Peyer's patch (tissue), 4 donors: Measurements from ENCODE around the gene GTF2B. TPM values are rescaled to one million over a fixed set of nuclear protein-coding genes. Genes with fewer than 3 reads are reported as not detected.

ENCODE experiments used
- DNase-seq, 3 donors: peaks; one replicate each; pipeline ENCODE4 v3.0.0-alpha.2; 2017 to 2019
- H3K27ac ChIP-seq, 4 donors: fragments of 200-600 bp; sonication (generic); one replicate each; pipeline ENCODE4 v1.5.1; 2016 to 2019
- H3K27me3 ChIP-seq, 2 donors: fragments of 200-600 bp; sonication (generic); one replicate each; pipeline ENCODE4 v1.5.1; 2019
- H3K36me3 ChIP-seq, 3 donors: fragments of 200-600 bp; sonication (generic); one replicate each; pipeline ENCODE4 v1.5.1; 2016 to 2019
- H3K4me1 ChIP-seq, 4 donors: fragments of 200-600 bp; sonication (generic); one replicate each; pipeline ENCODE4 v1.5.1; 2016 to 2019
- H3K4me3 ChIP-seq, 4 donors: fragments of 200-600 bp; sonication (generic); 1 replicate in 3 of 4; 2 replicates in 1 of 4; pipeline ENCODE4 v1.5.1; 2016 to 2019; ENCODE audit warnings: mild to moderate bottlenecking in 1 of 4
- H3K9me3 ChIP-seq, 4 donors: fragments of 200-600 bp; sonication (generic); one replicate each; pipeline ENCODE4 v1.5.1; 2016 to 2019; ENCODE audit warnings: mild to moderate bottlenecking in 1 of 4
- CTCF ChIP-seq, 6 experiments: fragments of 450-650 bp in 4 of 6; fragments of 200-600 bp in 2 of 6; sonication (generic) in 1 of 6; IDR thresholded peaks; one replicate each; pipeline ENCODE4 v1.5.1; 2017 to 2019; ENCODE audit warnings: antibody characterized with exemption in 6 of 6, mild to moderate bottlenecking in 3 of 6, moderate library complexity in 1 of 6
- POLR2A ChIP-seq, 2 donors: fragments of 450-650 bp; IDR thresholded peaks; one replicate each; pipeline ENCODE4 v1.5.1; 2017; ENCODE audit warnings: antibody characterized with exemption in 2 of 2, mild to moderate bottlenecking in 2 of 2, moderate library complexity in 2 of 2
- small RNA-seq, 2 donors: library from RNA; depleted of rRNA; stranded (forward); fragments of <200 nt; gene quantifications; one replicate each; pipeline ENCODE3, GENCODE V24; 2016
- total RNA-seq, 4 donors: library from RNA; depleted of rRNA; stranded (reverse); fragments of >200 nt; gene quantifications; one replicate each; pipeline ENCODE4 v1.1.0, GENCODE V29; 2016

Gene GTF2B
- total RNA-seq, 4 donors from 2014 or later, result 15.1 to 31.4 (median 26.0) TPM

GRCh38 chr1:88802950-88803349 lies 88.4 kb downstream of the GTF2B start:
- Histone ChIP-seq H3K27me3 (no peaks in the 10 kb centered on the region), H3K9me3 (no peaks in the 10 kb centered on the region), H3K36me3 (peaks cover 0 to 58% (median 0%) of the 10 kb centered on the region in 3 donors), H3K4me3 (no peak overlapping the region), H3K4me1 (no peaks in the 10 kb centered on the region), H3K27ac (no peak overlapping the region)
- no peak for DNase-seq
- TF ChIP-seq POLR2A (IDR thresholded peaks at IDR 0.05) (no peak), CTCF (IDR thresholded peaks at IDR 0.05) (no peak)

Small RNAs within 50 kb of the gene (small RNA-seq; reads per million reads assigned to genes)
- 0 reads per million in 2 donors for gene RNU6-125P

Other genes starting within 250 kb of the GTF2B start
- gene PKN2, start 207.3 kb downstream of the GTF2B start, total RNA-seq, result 100 to 1,000 TPM in 3 of 4 donors, 10 to 100 TPM in 1; 97.6 to 201 (median 105) TPM
- 10 to 100 TPM; 15.1 to 24.9 (median 20.9) TPM for gene KYAT3, start 101.1 kb upstream of the GTF2B start, total RNA-seq
- gene RBMXL1, start 101.1 kb upstream of the GTF2B start, total RNA-seq, result 10 to 100 TPM in 1 of 4 donors, 1 to 10 TPM in 3; 8.3 to 12.4 (median 8.8) TPM
- gene GBP3, start 131.3 kb upstream of the GTF2B start, total RNA-seq, result 100 to 1,000 TPM in 2 of 4 donors, 10 to 100 TPM in 2; 47.0 to 180 (median 90.0) TPM
- 10 to 100 TPM; 19.7 to 91.6 (median 26.9) TPM for gene GBP1, start 173.6 kb upstream of the GTF2B start, total RNA-seq
- 10 to 100 TPM; 52.7 to 86.6 (median 62.7) TPM for gene GBP2, start 234.5 kb upstream of the GTF2B start, total RNA-seq